H1 (cell line): ENCODE results near the gene NDP.

Source experiments
- CBX8 ChIP-seq: fragments of 300-800, 300-1000 bp; sonication (generic); IDR thresholded peaks from 2 replicates; pipeline ENCODE4 v1.7.1; 2016; ENCODE audit warnings: low read depth, low read length, borderline replicate concordance
- EZH2 ChIP-seq: fragments of 200-600 bp; sonication (generic); IDR thresholded peaks from 2 replicates; pipeline ENCODE4 v1.7.1; 2012; ENCODE audit warnings: low read depth, mild to moderate bottlenecking, moderate library complexity, low read length, inconsistent platforms; ENCODE audit not compliant: severe bottlenecking
- RAD21 ChIP-seq, 2 experiments: IDR thresholded peaks in 1 of 2; conservative IDR thresholded peaks in 1 of 2; 2 replicates each; pipeline ENCODE4 v1.6.1; 2011; ENCODE audit warnings: low read depth in 2 of 2, low read length in 2 of 2, improper control_type of control experiment in 1 of 2, inconsistent platforms in 1 of 2, mild to moderate bottlenecking in 1 of 2, moderate library complexity in 1 of 2
- RXRA ChIP-seq: IDR thresholded peaks from 2 replicates; pipeline ENCODE4 v1.6.1; 2011; ENCODE audit warnings: low read depth, mild to moderate bottlenecking, low read length, moderate library complexity; ENCODE audit not compliant: insufficient read depth

GRCh38 chrX:43976205-43976604 is 3.0 kb upstream of the NDP start:
- no peak for TF ChIP-seq CBX8
- TF ChIP-seq RXRA, result no peak
- no peak for TF ChIP-seq EZH2
- no peak for TF ChIP-seq RAD21 (IDR thresholded peaks at IDR 0.05 in 1 of 2, conservative IDR thresholded peaks at IDR 0.05 in 1 of 2; ENCODE audit: low read depth in 2 of 2, low read length in 2 of 2)
